ENCODE measurements around the gene MYO16. TPM values are rescaled to one million over a fixed set of nuclear protein-coding genes. Genes with fewer than 3 reads are reported as not detected.
"Not testable (repeated sequence)": the region's sequence is repeated elsewhere in the genome, so short reads cannot be mapped to it uniquely, and the experiment has no call there.

The MYO16 gene
- total RNA-seq, 1 donor from 2014 or later, result not detected

GRCh38 chr13:109074436-109074835, 445.0 kb downstream of the MYO16 start:
- Histone ChIP-seq H3K27me3 (no peaks in the 10 kb centered on the region), H3K4me1 (no peaks in the 10 kb centered on the region), H3K36me3 (no peaks in the 10 kb centered on the region), H3K4me3 (no peak overlapping the region), H3K9me3 (no peaks in the 10 kb centered on the region), H3K27ac (no peak overlapping the region)
- DNase-seq (ENCODE audit: low spot score in 2 of 2), result no peak
- intact Hi-C loops (cut with DNase I), result no loop called here
- TF ChIP-seq, protein P1, sequence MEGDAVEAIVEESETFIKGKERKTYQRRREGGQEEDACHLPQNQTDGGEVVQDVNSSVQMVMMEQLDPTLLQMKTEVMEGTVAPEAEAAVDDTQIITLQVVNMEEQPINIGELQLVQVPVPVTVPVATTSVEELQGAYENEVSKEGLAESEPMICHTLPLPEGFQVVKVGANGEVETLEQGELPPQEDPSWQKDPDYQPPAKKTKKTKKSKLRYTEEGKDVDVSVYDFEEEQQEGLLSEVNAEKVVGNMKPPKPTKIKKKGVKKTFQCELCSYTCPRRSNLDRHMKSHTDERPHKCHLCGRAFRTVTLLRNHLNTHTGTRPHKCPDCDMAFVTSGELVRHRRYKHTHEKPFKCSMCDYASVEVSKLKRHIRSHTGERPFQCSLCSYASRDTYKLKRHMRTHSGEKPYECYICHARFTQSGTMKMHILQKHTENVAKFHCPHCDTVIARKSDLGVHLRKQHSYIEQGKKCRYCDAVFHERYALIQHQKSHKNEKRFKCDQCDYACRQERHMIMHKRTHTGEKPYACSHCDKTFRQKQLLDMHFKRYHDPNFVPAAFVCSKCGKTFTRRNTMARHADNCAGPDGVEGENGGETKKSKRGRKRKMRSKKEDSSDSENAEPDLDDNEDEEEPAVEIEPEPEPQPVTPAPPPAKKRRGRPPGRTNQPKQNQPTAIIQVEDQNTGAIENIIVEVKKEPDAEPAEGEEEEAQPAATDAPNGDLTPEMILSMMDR (IDR thresholded peaks at IDR 0.05), result no peak

GRCh38 chr13:109074853-109075252, 445.4 kb downstream of the MYO16 start:
- H3K27ac ChIP-seq, result no peak overlapping the region
- no peaks in the 10 kb centered on the region for H3K4me1 ChIP-seq
- H3K36me3 ChIP-seq, result no peaks in the 10 kb centered on the region
- TF ChIP-seq, protein P1 (IDR thresholded peaks at IDR 0.05), result no peak
- H3K9me3 ChIP-seq, result no peaks in the 10 kb centered on the region
- H3K4me3 ChIP-seq, result no peak overlapping the region
- DNase-seq (ENCODE audit: low spot score in 2 of 2), result no peak
- no peaks in the 10 kb centered on the region for H3K27me3 ChIP-seq
- intact Hi-C loops (cut with DNase I), result no loop called here

DNA sequence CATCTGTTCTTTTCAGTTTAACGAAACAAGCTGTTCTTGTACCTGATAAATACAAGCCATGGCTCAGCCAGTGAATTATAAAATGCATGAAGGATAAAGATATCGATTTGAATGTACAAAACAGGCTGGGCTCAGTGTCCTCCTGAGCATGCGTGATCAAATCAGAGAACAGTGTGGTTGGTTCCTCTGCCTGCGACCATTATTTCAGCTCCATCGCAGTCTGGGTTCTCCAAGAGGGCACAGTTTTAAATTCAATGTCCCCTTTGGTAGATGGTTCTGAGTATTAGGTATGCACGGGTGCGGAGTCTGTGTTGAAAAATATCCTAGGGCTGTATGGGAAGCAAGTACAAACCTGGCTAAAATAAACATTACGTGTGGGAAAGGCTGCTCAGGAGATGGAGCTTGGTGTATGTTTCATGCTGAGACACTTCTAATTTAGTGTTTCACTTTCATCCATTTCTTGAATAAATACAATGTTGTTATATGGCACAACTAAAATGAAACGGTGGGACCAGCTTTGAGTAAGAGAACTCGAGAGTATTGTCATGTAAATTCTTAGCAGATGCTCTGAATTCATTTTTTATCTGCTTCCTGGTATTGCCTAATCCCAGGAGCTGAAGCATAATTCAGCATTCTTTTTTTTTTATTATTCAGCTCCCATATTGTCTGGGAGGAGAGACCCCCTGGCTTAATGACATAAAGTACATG, 458.7 kb downstream of the MYO16 start:
- TF ChIP-seq, protein P1 (IDR thresholded peaks at IDR 0.05), result no peak
- no peak overlapping the region for H3K27ac ChIP-seq
- intact Hi-C loops (cut with DNase I), result no loop called here
- no peak overlapping the region for H3K4me3 ChIP-seq
- no peaks in the 10 kb centered on the region for H3K9me3 ChIP-seq
- no peak for DNase-seq (ENCODE audit: low spot score in 2 of 2)
- no peaks in the 10 kb centered on the region for H3K36me3 ChIP-seq
- H3K4me1 ChIP-seq, result no peaks in the 10 kb centered on the region
- no peaks in the 10 kb centered on the region for H3K27me3 ChIP-seq

- DNase-seq (ENCODE audit: low spot score in 2 of 2), result no peak
- Histone ChIP-seq H3K36me3 (no peaks in the 10 kb centered on the region), H3K4me3 (no peak overlapping the region), H3K27ac (no peak overlapping the region), H3K4me1 (no peaks in the 10 kb centered on the region), H3K27me3 (no peaks in the 10 kb centered on the region), H3K9me3 (no peaks in the 10 kb centered on the region)
- TF ChIP-seq, protein P1 (IDR thresholded peaks at IDR 0.05), result no peak
- intact Hi-C loops (cut with DNase I), result no loop called here
Measured at GRCh38 chr13:109088624-109088917, 459.2 kb downstream of the MYO16 start.

- Histone ChIP-seq H3K36me3 (no peaks in the 10 kb centered on the region), H3K4me3 (no peak overlapping the region), H3K4me1 (no peaks in the 10 kb centered on the region), H3K27me3 (no peaks in the 10 kb centered on the region), H3K9me3 (no peaks in the 10 kb centered on the region), H3K27ac (no peak overlapping the region)
- intact Hi-C loops (cut with DNase I), result no loop called here
- TF ChIP-seq, protein P1 (IDR thresholded peaks at IDR 0.05), result no peak
- DNase-seq (ENCODE audit: low spot score in 2 of 2), result no peak
Measured at GRCh38 chr13:109090796-109091195, 461.4 kb downstream of the MYO16 start.

GRCh38 chr13:109091249-109091648, 461.8 kb downstream of the MYO16 start:
- Histone ChIP-seq H3K9me3 (no peaks in the 10 kb centered on the region), H3K4me3 (no peak overlapping the region), H3K27ac (no peak overlapping the region), H3K36me3 (no peaks in the 10 kb centered on the region), H3K4me1 (no peaks in the 10 kb centered on the region), H3K27me3 (no peaks in the 10 kb centered on the region)
- no peak for DNase-seq (ENCODE audit: low spot score in 2 of 2)
- TF ChIP-seq, protein P1 (IDR thresholded peaks at IDR 0.05), result no peak
- intact Hi-C loops (cut with DNase I), result no loop called here

DNA sequence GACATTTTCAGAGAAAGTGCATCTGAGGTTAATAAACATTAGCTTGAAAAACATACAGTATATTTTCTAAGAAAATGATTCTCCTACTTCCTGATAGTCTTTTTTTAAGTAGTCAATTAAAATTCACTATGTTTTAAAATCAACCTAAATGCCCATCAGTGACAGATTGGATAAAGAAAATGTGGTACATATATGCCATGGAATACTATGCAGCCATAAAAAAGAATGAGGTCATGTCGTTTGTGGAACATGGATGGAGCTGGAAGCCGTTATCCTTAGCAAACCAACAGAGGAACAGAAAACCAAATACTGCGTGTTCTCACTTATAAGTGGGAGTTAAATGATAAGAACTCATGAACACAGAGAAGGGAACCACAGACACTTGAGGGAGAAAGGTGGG, 462.8 kb downstream of the MYO16 start:
- H3K4me1 ChIP-seq; DNase-seq (ENCODE audit: low spot score in 2 of 2); H3K4me3 ChIP-seq; H3K9me3 ChIP-seq; H3K27me3 ChIP-seq; H3K27ac ChIP-seq; H3K36me3 ChIP-seq; intact Hi-C loops (cut with DNase I): not testable (repeated sequence)

Data from ascending aorta (tissue), 2 donors.